ENCODE data around the gene ESF1.
"Not testable (repeated sequence)": the region's sequence is repeated elsewhere in the genome, so short reads cannot be mapped to it uniquely, and the experiment has no call there.

Gene ESF1

GRCh38 chr20:13775867-13776266 is 8.9 kb downstream of the ESF1 start:
- no peak overlapping the region for H3K27ac ChIP-seq
- TF ChIP-seq ZFX (IDR thresholded peaks at IDR 0.05; ENCODE audit: borderline replicate concordance) (no peak), CTCF (IDR thresholded peaks at IDR 0.05) (no peak)

- H3K27ac ChIP-seq, result no peak overlapping the region
- no peak for TF ChIP-seq CTCF (IDR thresholded peaks at IDR 0.05)
- TF ChIP-seq ZFX (IDR thresholded peaks at IDR 0.05; ENCODE audit: borderline replicate concordance), result no peak
These were observed 12.2 kb downstream of the ESF1 start for GRCh38 chr20:13772529-13772928.

- no peak overlapping the region for H3K27ac ChIP-seq
- no peak for TF ChIP-seq ZFX (IDR thresholded peaks at IDR 0.05; ENCODE audit: borderline replicate concordance)
- peak; percentile 79 for TF ChIP-seq CTCF (IDR thresholded peaks at IDR 0.05)
These were observed 12.8 kb downstream of the ESF1 start for GRCh38 chr20:13771853-13772453.

- TF ChIP-seq CTCF (IDR thresholded peaks at IDR 0.05) (no peak), ZFX (IDR thresholded peaks at IDR 0.05; ENCODE audit: borderline replicate concordance) (no peak)
- H3K27ac ChIP-seq, result no peak overlapping the region
These were observed 14.6 kb downstream of the ESF1 start for GRCh38 chr20:13770141-13770540.

GRCh38 chr20:13765868-13766416 is 18.8 kb downstream of the ESF1 start:
- TF ChIP-seq ZFX (IDR thresholded peaks at IDR 0.05; ENCODE audit: borderline replicate concordance), result no peak
- H3K27ac ChIP-seq, result no peak overlapping the region

GRCh38 chr20:13765299-13765698 is 19.4 kb downstream of the ESF1 start:
- no peak overlapping the region for H3K27ac ChIP-seq
- no peak for TF ChIP-seq CTCF (IDR thresholded peaks at IDR 0.05)
- TF ChIP-seq ZFX (IDR thresholded peaks at IDR 0.05; ENCODE audit: borderline replicate concordance), result no peak

GRCh38 chr20:13760451-13760946 is 24.2 kb downstream of the ESF1 start:
- not testable (repeated sequence) for H3K27ac ChIP-seq

- H3K27ac ChIP-seq, result no peak overlapping the region
- TF ChIP-seq ZFX (IDR thresholded peaks at IDR 0.05; ENCODE audit: borderline replicate concordance) (no peak), CTCF (IDR thresholded peaks at IDR 0.05) (no peak)
These were observed 25.8 kb downstream of the ESF1 start for GRCh38 chr20:13758884-13759283.
